Measurements from ENCODE around the gene DNLZ.

DNA sequence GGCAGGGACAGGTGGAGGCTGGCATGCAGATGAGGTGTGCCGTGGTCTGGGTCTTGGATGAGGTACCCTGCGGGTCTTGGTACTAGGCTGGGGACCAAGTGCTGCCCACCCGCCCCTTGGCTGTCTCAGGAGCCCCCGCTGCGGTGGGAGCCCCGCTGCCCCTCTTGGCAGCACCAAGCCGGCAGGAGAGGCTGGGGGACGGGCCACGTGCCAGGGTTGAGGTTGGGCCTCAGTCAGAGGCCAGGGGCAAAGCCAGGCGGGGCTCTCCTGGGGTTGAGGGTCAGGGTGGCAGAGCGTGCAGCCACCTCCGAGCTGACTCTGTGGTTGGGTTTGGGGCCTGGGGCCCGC, 8.0 kb upstream of the DNLZ start:
- TF ChIP-seq MTA3 (IDR thresholded peaks at IDR 0.05; ENCODE audit: borderline replicate concordance, low read length) (no peak), PML (IDR thresholded peaks at IDR 0.05; ENCODE audit: low read length) (no peak), CTCF (IDR thresholded peaks at IDR 0.05 in 2 of 3, conservative IDR thresholded peaks at IDR 0.05 in 1 of 3; ENCODE audit: control insufficient read depth in 2 of 3, extremely low read depth in 1 of 3, insufficient read depth in 1 of 3, low read depth in 3 of 3, low read length in 3 of 3) (no peak), RAD21 (IDR thresholded peaks at IDR 0.05; ENCODE audit: insufficient read depth, low read depth, low read length) (no peak), TCF7 (IDR thresholded peaks at IDR 0.05; ENCODE audit: borderline replicate concordance) (no peak), RELA (IDR thresholded peaks at IDR 0.05; ENCODE audit: borderline replicate concordance, partially characterized antibody) (no peak), SIN3A (IDR thresholded peaks at IDR 0.05; ENCODE audit: low read depth, low read length) (no peak), SIX5 (IDR thresholded peaks at IDR 0.05; ENCODE audit: low read depth, low read length, severe bottlenecking) (no peak), EZH2 (IDR thresholded peaks at IDR 0.05; ENCODE audit: borderline replicate concordance, control insufficient read depth, low read depth, low read length) (no peak), TARDBP (IDR thresholded peaks at IDR 0.05; ENCODE audit: borderline replicate concordance) (no peak), GABPA (IDR thresholded peaks at IDR 0.05; ENCODE audit: low read depth) (no peak)

Data from GM12878 (cell line).